ENCODE measurements around the gene CYB5B.

The CYB5B gene

GRCh38 chr16:69448470-69449193, 24.2 kb downstream of the CYB5B start:
- DNase-seq (ENCODE audit: low read depth) = no peak

- DNase-seq (ENCODE audit: low read depth) = no peak
These were observed 26.7 kb downstream of the CYB5B start for GRCh38 chr16:69451166-69451565.

- no peak for DNase-seq (ENCODE audit: low read depth)
These were observed 29.5 kb downstream of the CYB5B start for GRCh38 chr16:69453936-69454335.

- no peak for DNase-seq (ENCODE audit: low read depth)
These were observed 39.5 kb downstream of the CYB5B start for GRCh38 chr16:69463876-69464275.

- no peak for DNase-seq (ENCODE audit: low read depth)
These were observed 40.8 kb downstream of the CYB5B start for GRCh38 chr16:69465083-69465721.

GRCh38 chr16:69465881-69466280, 41.5 kb downstream of the CYB5B start:
- DNase-seq (ENCODE audit: low read depth) = no peak

- DNase-seq (ENCODE audit: low read depth) = no peak
These were observed 42.1 kb downstream of the CYB5B start for GRCh38 chr16:69466547-69466946.

- no peak for DNase-seq (ENCODE audit: low read depth)
These were observed 42.7 kb downstream of the CYB5B start for GRCh38 chr16:69467080-69467479.

- no peak for DNase-seq (ENCODE audit: low read depth)
These were observed 43.2 kb downstream of the CYB5B start for GRCh38 chr16:69467531-69468204.

- DNase-seq (ENCODE audit: low read depth) = no peak
These were observed 45.6 kb downstream of the CYB5B start for GRCh38 chr16:69469807-69470561.

- DNase-seq (ENCODE audit: low read depth) = no peak
These were observed 46.7 kb downstream of the CYB5B start for GRCh38 chr16:69471121-69471520.

- DNase-seq (ENCODE audit: low read depth) = no peak
These were observed 50.0 kb downstream of the CYB5B start for GRCh38 chr16:69474408-69474807.

- DNase-seq (ENCODE audit: low read depth) = no peak
These were observed 52.6 kb downstream of the CYB5B start for GRCh38 chr16:69476920-69477443.

- DNase-seq (ENCODE audit: low read depth) = no peak
These were observed 53.1 kb downstream of the CYB5B start for GRCh38 chr16:69477546-69477945.

- no peak for DNase-seq (ENCODE audit: low read depth)
These were observed 54.3 kb downstream of the CYB5B start for GRCh38 chr16:69478685-69479084.

GRCh38 chr16:69479775-69480174, 55.4 kb downstream of the CYB5B start:
- DNase-seq (ENCODE audit: low read depth) = no peak

- no peak for DNase-seq (ENCODE audit: low read depth)
These were observed 57.5 kb downstream of the CYB5B start for GRCh38 chr16:69481901-69482341.

GRCh38 chr16:69482410-69482991, 58.1 kb downstream of the CYB5B start:
- DNase-seq (ENCODE audit: low read depth) = no peak

GRCh38 chr16:69483611-69484010, 59.2 kb downstream of the CYB5B start:
- no peak for DNase-seq (ENCODE audit: low read depth)

- no peak for DNase-seq (ENCODE audit: low read depth)
These were observed 60.9 kb downstream of the CYB5B start for GRCh38 chr16:69485361-69485760.

GRCh38 chr16:69485816-69486215, 61.4 kb downstream of the CYB5B start:
- DNase-seq (ENCODE audit: low read depth) = no peak

GRCh38 chr16:69486272-69486671, 61.9 kb downstream of the CYB5B start:
- DNase-seq (ENCODE audit: low read depth) = no peak
